Measurements from ENCODE around the gene DARS1.

GRCh38 chr2:135952891-135953290 is 32.5 kb downstream of the DARS1 start:
- TF ChIP-seq CTCF (IDR thresholded peaks at IDR 0.05), result no peak
- no peak for TF ChIP-seq POLR2AphosphoS5 (IDR thresholded peaks at IDR 0.05; ENCODE audit: low read depth, low read length)
- no peak for TF ChIP-seq SIN3A (IDR thresholded peaks at IDR 0.05; ENCODE audit: borderline replicate concordance, insufficient read depth, low read depth, low read length)
- no peak for TF ChIP-seq TCF7L2 (IDR thresholded peaks at IDR 0.05; ENCODE audit: low read depth, low read length)
- TF ChIP-seq, protein P1, sequence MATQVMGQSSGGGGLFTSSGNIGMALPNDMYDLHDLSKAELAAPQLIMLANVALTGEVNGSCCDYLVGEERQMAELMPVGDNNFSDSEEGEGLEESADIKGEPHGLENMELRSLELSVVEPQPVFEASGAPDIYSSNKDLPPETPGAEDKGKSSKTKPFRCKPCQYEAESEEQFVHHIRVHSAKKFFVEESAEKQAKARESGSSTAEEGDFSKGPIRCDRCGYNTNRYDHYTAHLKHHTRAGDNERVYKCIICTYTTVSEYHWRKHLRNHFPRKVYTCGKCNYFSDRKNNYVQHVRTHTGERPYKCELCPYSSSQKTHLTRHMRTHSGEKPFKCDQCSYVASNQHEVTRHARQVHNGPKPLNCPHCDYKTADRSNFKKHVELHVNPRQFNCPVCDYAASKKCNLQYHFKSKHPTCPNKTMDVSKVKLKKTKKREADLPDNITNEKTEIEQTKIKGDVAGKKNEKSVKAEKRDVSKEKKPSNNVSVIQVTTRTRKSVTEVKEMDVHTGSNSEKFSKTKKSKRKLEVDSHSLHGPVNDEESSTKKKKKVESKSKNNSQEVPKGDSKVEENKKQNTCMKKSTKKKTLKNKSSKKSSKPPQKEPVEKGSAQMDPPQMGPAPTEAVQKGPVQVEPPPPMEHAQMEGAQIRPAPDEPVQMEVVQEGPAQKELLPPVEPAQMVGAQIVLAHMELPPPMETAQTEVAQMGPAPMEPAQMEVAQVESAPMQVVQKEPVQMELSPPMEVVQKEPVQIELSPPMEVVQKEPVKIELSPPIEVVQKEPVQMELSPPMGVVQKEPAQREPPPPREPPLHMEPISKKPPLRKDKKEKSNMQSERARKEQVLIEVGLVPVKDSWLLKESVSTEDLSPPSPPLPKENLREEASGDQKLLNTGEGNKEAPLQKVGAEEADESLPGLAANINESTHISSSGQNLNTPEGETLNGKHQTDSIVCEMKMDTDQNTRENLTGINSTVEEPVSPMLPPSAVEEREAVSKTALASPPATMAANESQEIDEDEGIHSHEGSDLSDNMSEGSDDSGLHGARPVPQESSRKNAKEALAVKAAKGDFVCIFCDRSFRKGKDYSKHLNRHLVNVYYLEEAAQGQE (IDR thresholded peaks at IDR 0.05; ENCODE audit: insufficient read depth in 1 of 2, low read depth in 2 of 2, low read length in 1 of 2), result no peak
